NCI-H748 (cell line): ENCODE results near the gene FER.
"Not testable (repeated sequence)": the region's sequence is repeated elsewhere in the genome, so short reads cannot be mapped to it uniquely, and the experiment has no call there.

Experiments
- DNase-seq: peaks from one replicate; lab custom pipeline; 2025; ENCODE audit not compliant: unreplicated experiment; lab: John Stamatoyannopoulos, UW

The FER gene

GRCh38 chr5:108797986-108798385, 50.3 kb downstream of the FER start:
- DNase-seq, result no peak

- no peak for DNase-seq
These were observed 51.0 kb downstream of the FER start for GRCh38 chr5:108798513-108799265.

- DNase-seq, result no peak
These were observed 53.6 kb downstream of the FER start for GRCh38 chr5:108801301-108801700.

- no peak for DNase-seq
These were observed 54.1 kb downstream of the FER start for GRCh38 chr5:108801776-108802175.

- DNase-seq, result no peak
These were observed 63.0 kb downstream of the FER start for GRCh38 chr5:108810717-108811116.

GRCh38 chr5:108813673-108814072, 66.0 kb downstream of the FER start:
- no peak for DNase-seq

GRCh38 chr5:108814551-108814950, 66.9 kb downstream of the FER start:
- DNase-seq, result no peak

GRCh38 chr5:108818613-108819272, 71.0 kb downstream of the FER start:
- no peak for DNase-seq

GRCh38 chr5:108820983-108821382, 73.3 kb downstream of the FER start:
- no peak for DNase-seq

GRCh38 chr5:108822211-108822947, 74.7 kb downstream of the FER start:
- DNase-seq, result no peak

GRCh38 chr5:108827131-108827530, 79.4 kb downstream of the FER start:
- DNase-seq, result no peak

- no peak for DNase-seq
These were observed 83.1 kb downstream of the FER start for GRCh38 chr5:108830705-108831276.

GRCh38 chr5:108836492-108836891, 88.8 kb downstream of the FER start:
- no peak for DNase-seq

GRCh38 chr5:108842260-108842941, 94.7 kb downstream of the FER start:
- not testable (repeated sequence) for DNase-seq

GRCh38 chr5:108851129-108851528, 103.4 kb downstream of the FER start:
- DNase-seq, result not testable (repeated sequence)

GRCh38 chr5:108857905-108858304, 110.2 kb downstream of the FER start:
- no peak for DNase-seq

GRCh38 chr5:108858959-108859358, 111.3 kb downstream of the FER start:
- no peak for DNase-seq

- no peak for DNase-seq
These were observed 114.5 kb downstream of the FER start for GRCh38 chr5:108862211-108862610.

GRCh38 chr5:108866097-108866496, 118.4 kb downstream of the FER start:
- not testable (repeated sequence) for DNase-seq

- no peak for DNase-seq
These were observed 120.0 kb downstream of the FER start for GRCh38 chr5:108867656-108868055.

- DNase-seq, result no peak
These were observed 121.4 kb downstream of the FER start for GRCh38 chr5:108869066-108869465.
